Measurements from ENCODE around the gene POLR1D.

POLR1D gene

DNA sequence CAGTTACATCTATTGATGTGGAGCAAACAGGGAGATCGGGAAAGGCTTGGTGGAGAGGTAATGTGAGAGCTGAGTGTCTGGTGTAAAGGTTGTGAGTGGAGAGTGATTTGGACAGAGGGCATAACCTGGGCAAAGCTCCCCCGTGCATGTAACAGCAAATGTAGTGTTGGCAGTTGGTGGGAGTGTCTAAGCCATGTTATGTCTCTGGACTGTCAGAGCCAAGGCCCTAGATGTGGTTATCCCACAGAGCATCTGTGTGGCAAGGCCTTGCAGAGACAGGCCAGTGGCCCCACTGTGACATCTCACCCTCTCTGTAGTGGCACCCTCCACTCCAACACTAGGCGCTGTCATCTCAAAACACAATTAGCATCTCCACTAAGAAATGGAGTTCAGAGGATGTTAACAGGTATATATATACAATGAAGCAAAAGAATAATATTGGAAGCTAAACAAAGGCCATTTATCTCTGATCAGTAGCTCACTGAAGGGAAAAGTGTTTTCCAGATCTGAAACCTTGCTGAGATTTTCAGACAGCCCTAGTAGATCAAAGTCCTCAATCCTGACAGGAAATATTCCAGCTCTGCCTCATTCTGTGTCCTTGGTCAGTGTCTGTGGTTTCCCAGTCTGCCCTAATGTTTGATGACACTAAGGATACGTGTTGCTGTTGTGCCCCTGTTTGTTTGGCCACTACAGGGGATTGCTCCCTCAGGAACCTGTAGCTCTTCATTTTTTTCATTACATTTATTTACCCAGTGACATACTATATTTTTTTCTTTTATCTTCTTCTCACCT is 20.2 kb downstream of the POLR1D start:
- DNase-seq, result no peak

DNA sequence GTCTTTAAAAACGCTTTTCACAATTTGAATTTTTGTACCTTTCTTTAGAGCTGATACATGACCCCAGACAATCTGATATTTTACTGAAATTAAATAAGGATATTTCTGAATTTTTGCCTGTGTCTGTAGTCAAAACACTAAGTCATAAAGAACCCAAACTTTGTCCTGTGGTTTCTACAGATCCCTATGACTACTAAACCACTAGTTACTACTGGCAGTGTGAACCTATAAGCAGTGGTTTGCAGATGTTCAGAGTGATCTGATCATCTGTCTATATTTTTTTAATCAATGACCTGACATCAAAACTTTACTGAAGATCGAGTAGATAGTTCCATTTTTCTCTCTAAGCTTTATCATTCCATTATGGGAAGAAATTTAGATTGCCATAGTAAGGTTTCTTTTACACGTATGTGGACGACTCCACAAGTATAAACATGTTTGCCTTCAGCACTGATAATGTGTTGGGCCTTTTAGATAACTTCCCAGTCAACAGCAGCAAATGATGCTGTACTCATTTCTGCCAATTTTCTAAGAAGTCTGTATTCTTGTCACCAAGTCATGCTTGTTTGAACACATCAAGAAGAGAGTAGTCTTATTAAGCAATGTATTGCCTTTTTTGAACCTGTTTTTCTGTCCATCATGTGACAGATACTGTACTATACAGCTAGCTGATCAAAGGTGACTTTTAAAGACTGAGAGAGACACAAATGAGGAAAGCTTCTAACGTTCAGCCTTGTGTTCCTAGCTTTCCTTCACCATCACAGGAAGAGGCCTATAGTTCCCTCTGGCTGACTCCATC is 21.8 kb downstream of the POLR1D start:
- no peak for DNase-seq

- no peak for DNase-seq
Measured at GRCh38 chr13:27644302-27644701, 22.6 kb downstream of the POLR1D start.

- no peak for DNase-seq
Measured at GRCh38 chr13:27650312-27650711, 28.6 kb downstream of the POLR1D start.

- DNase-seq, result no peak
Measured at GRCh38 chr13:27654059-27654458, 32.4 kb downstream of the POLR1D start.

GRCh38 chr13:27654816-27655215 is 33.1 kb downstream of the POLR1D start:
- no peak for DNase-seq

GRCh38 chr13:27657724-27658123 is 36.0 kb downstream of the POLR1D start:
- DNase-seq, result no peak

GRCh38 chr13:27658546-27658945 is 36.9 kb downstream of the POLR1D start:
- no peak for DNase-seq

DNA sequence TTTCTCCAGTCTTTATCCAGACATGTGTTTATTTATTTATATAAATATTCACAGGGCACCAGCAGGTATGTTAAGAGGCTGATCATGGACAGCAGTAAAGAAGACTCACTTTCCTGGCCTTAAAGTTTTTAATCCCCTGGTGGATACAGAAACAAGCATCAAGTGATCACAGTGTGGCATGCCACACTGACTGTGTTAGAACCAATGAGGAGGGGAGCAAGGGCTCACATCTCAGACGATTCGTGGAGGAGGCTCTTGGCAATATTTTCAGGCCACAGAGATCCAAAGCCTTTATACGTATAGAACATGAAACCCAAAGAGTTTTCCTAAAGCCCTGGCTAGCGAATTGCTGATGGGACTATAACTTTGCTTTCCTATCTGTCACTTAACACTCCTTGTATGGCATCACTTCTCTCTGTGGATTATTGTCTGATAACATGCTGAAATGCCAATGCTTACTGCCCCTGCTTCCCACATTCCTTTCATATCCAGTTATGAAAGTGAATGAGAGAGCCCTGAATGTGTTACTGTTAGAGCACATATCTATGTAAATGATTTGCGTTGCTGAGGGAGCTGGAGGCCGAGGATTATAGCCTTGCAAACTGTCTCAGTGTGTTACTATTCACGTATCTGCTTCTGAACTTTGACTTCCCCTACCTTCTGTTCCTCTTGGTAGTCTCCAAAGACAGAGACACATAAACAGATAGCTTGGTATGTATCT is 37.6 kb downstream of the POLR1D start:
- DNase-seq, result no peak

DNA sequence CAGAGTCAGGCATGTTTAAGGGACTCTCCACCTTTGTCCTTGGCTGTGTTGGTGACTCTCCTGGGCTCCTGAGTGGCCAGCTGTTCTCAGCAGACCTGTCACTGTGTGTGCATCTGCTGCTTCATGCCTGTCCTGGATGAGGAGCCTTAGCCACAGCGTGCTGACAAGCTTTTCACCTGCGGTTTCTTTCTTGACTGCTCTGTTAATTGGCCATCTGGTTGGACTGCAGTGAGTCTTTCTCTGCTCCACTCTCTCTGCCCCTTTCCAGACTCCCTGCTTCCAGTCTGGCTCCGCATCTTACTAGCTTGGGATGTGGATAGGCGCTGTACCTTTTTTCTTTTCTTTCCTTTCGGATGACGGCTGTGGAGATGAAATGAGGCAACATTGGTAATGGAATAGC is 38.8 kb downstream of the POLR1D start:
- no peak for DNase-seq

- DNase-seq, result no peak
Measured at GRCh38 chr13:27661017-27661416, 39.3 kb downstream of the POLR1D start.

- no peak for DNase-seq
Measured at GRCh38 chr13:27662738-27663470, 41.2 kb downstream of the POLR1D start.

DNA sequence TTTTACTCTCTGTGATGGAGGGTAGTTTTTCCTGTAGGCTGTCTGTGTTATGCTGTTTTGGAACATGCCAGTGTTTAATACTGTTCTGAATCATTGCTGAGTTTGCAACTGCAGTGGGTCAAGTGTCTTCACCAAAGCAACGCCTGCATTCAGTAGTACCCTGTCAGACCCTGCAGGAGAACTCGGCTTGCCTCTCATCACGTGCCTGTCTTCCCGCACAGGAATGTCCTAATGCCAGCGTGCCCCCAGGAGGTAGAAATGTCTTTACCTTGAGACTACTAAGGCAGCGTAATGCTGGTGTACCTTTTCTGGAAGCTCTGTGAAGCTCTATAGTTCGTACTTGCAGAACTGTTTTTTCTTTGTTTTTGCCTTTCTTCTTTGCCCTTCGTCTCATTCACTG is 42.3 kb downstream of the POLR1D start:
- DNase-seq, result no peak

DNA sequence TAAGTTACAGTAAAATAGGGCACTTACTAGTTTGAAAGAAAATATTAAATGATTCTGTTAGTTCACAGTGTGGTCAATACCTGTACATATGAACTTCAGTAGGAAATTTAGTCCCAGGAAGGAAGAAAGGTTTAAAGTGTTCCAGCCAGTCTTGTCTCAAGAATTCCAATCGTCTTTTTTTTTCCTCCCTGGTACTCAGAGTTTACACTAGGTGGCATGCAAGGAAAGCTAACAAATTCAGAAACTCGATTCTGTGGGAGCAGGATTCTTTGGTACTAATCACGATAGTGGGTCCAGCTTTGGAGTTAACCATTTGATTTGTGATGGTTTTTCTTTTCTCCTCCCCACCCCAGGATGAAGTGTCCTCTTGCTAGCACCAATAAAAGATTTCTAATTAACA is 43.6 kb downstream of the POLR1D start:
- DNase-seq, result no peak

GRCh38 chr13:27665761-27666160 is 44.1 kb downstream of the POLR1D start:
- no peak for DNase-seq

GRCh38 chr13:27666951-27667350 is 45.3 kb downstream of the POLR1D start:
- DNase-seq, result no peak

DNA sequence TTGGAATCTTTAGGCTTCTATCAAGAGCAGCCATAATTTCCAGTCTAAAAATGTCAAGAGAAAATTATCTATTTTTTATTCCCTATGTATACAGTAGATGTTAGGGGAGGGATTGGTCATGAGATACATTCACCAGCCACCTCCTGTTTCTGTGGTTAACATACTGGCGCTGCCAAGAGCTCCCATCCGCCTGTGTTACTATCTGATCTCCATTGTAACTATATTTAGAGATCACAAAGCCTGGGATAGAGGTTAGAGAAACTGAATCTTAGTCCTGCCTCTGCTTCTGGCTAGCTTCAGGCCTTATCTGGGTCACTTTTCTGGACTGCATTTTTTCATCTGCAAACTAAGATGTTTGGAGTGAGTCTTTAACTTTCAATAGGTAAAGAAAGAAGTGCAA is 46.3 kb downstream of the POLR1D start:
- no peak for DNase-seq

- no peak for DNase-seq
Measured at GRCh38 chr13:27670861-27671260, 49.2 kb downstream of the POLR1D start.

GRCh38 chr13:27672025-27672424 is 50.3 kb downstream of the POLR1D start:
- no peak for DNase-seq

Measured in activated CD4-positive, alpha-beta T cell treated with anti-CD3 and anti-CD28 coated beads, Interleukin-10, Interleukin-2, amounts not matched to agents 100 ng/mL and 50 ng/mL, durations not matched to agents 16 hours and 8 hours (primary cell).